HG03342 (cell line): Measurements from ENCODE around the gene EML5.

ENCODE experiments used
- ATAC-seq: cut with Tn5 transposase; IDR thresholded peaks from one replicate; pipeline ENCODE4 v1.9.1; 2021; ENCODE audit warnings: mild to moderate bottlenecking, moderate library complexity; ENCODE audit not compliant: unreplicated experiment

EML5 gene

GRCh38 chr14:88621100-88621499 lies 171.7 kb downstream of the EML5 start:
- no peak for ATAC-seq

- ATAC-seq, result no peak
Measured at GRCh38 chr14:88618476-88618875, 174.3 kb downstream of the EML5 start.

- ATAC-seq, result no peak
Measured at GRCh38 chr14:88617479-88617878, 175.3 kb downstream of the EML5 start.

- no peak for ATAC-seq
Measured at GRCh38 chr14:88616697-88617096, 176.1 kb downstream of the EML5 start.

- peak; percentile 41 for ATAC-seq
Measured at GRCh38 chr14:88614218-88614907, 178.4 kb downstream of the EML5 start.

GRCh38 chr14:88613552-88614010 lies 179.2 kb downstream of the EML5 start:
- no peak for ATAC-seq

GRCh38 chr14:88612981-88613380 lies 179.8 kb downstream of the EML5 start:
- no peak for ATAC-seq

GRCh38 chr14:88611878-88612277 lies 180.9 kb downstream of the EML5 start:
- no peak for ATAC-seq

GRCh38 chr14:88607829-88608228 lies 184.9 kb downstream of the EML5 start:
- no peak for ATAC-seq

GRCh38 chr14:88605594-88605993 lies 187.2 kb downstream of the EML5 start:
- no peak for ATAC-seq

GRCh38 chr14:88604212-88604611 lies 188.5 kb downstream of the EML5 start:
- ATAC-seq, result no peak

GRCh38 chr14:88599761-88600439 lies 192.9 kb downstream of the EML5 start:
- peak; percentile 94 for ATAC-seq

GRCh38 chr14:88599326-88599725 lies 193.4 kb downstream of the EML5 start:
- ATAC-seq, result peak; percentile 17

- no peak for ATAC-seq
Measured at GRCh38 chr14:88598097-88598675, 194.6 kb downstream of the EML5 start.

GRCh38 chr14:88597601-88598000 lies 195.2 kb downstream of the EML5 start:
- no peak for ATAC-seq

- ATAC-seq, result no peak
Measured at GRCh38 chr14:88597038-88597437, 195.7 kb downstream of the EML5 start.

- no peak for ATAC-seq
Measured at GRCh38 chr14:88592031-88592430, 200.7 kb downstream of the EML5 start.

GRCh38 chr14:88590173-88590572 lies 202.6 kb downstream of the EML5 start:
- ATAC-seq, result no peak

GRCh38 chr14:88588081-88588480 lies 204.7 kb downstream of the EML5 start:
- no peak for ATAC-seq

- no peak for ATAC-seq
Measured at GRCh38 chr14:88584451-88584850, 208.3 kb downstream of the EML5 start.

- no peak for ATAC-seq
Measured at GRCh38 chr14:88576222-88576621, 216.5 kb downstream of the EML5 start.

- no peak for ATAC-seq
Measured at GRCh38 chr14:88572117-88572516, 220.6 kb downstream of the EML5 start.
